HT-29 (cell line): ENCODE data around the gene TPSG1. TPM values are rescaled to one million over a fixed set of nuclear protein-coding genes. Genes with fewer than 3 reads are reported as not detected.
"Not testable (repeated sequence)": the region's sequence is repeated elsewhere in the genome, so short reads cannot be mapped to it uniquely, and the experiment has no call there.

ENCODE experiments used
- DNase-seq: peaks from one replicate; pipeline ENCODE4 v3.0.0-alpha.2; 2015; ENCODE audit warnings: low spot score
- total RNA-seq: library from RNA; depleted of rRNA; stranded (reverse); fragments of >200 nt; shearing (Covaris generic); gene quantifications from 2 replicates; pipeline ENCODE4 v1.2.3, GENCODE V29; 2014

The TPSG1 gene
- total RNA-seq, 1 experiment from 2014 or later: 0.31 TPM

- no peak for DNase-seq
These were observed 31.8 kb upstream of the TPSG1 start for GRCh38 chr16:1256874-1257322.

GRCh38 chr16:1256296-1256873 is 31.3 kb upstream of the TPSG1 start:
- DNase-seq: not testable (repeated sequence)

DNA sequence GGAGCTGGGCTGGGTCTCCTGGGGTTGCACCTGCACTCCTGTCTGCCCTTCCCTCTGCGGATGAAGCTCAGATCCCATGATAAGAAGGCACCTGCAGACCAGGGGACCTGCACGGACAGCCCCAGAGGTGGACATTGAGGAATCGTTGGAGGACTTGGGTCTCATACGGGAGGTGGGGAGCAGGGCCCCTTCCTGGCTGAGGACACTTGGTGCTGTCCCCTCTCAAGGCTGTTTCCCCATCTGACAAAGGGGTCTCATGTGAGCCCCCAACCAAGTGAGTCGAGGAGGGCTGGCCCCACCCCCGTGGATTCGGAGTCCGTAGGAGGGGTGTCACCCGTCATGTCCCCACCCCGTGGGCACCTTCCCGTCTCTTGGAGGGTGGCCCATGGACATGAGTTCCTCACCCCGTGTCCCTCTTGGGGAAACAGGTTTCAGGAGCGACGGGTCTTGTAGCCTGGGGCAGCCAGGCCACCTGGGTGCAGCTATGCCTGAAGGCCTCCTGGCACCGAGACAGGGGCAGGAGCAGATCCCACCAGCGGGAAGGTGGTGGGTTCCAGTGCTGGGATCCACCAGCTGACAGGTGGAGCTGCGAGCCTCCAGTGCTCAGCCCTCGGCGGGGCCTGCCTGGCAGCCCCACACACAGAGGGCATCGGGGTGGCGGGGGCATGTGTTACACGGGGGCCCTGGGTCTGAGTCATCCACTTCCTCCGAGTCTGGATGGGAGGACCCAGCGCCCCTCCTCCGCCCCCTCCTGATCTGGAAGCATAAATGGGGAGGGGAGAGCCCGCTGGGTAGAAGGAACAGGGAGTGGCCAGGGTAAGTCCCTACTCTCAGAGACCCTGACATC is 30.4 kb upstream of the TPSG1 start, which contains the start of gene TPSD1:
TPSD1 (plus strand) TSS at position 794 of the 847 bp plus-strand sequence. CDS start 212 bp downstream, outside the sequence.
- not testable (repeated sequence) for DNase-seq

DNA sequence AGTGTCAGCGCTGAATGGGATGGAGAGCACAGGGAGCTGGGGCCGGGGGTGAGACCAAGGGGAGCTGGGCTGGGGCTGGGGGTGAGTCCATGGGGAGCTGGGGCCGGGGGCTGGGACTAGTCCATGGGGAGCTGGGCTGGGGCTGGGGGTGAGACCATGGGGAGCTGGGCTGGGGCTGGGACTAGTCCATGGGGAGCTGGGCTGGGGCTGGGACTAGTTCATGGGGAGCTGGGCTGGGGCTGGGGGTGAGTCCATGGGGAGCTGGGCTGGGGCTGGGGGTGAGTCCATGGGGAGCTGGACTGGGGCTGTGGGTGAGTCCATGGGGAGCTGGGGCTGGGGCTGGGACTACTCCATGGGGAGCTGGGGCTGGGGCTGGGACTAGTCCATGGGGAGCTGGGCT is 29.8 kb upstream of the TPSG1 start:
- DNase-seq: not testable (repeated sequence)

DNA sequence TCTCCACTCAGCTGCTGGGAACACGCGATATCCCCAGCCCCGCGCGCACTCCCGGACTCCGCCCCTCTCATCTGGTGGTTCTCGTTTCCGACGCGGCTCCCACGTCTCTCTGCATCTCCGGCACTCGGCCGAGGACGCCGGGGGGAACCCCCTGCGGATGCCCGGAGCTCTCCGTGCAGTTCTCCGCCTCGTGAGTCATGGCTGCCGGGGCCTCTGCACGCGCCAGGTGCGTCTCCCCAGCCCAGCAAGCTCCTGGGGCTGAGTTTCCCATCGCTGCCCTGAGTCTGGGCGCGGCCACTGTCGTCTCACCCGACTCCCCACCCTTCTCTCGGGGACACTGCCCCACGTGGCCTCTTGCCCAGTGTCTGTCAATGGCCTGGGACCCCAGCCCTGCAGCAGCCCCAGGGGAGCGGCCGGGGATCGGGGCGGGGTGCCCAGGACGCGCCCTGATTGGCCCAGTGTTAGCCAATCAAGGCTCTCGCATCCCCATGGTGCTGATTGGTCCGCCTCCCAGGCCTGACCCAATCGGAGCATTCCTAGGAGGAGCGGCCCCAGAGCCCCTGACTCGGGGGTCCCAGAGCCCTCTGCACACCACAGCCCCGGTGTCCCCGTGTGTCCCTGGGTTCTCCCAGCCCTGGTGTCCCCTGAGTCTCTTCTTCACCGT is 28.8 kb upstream of the TPSG1 start:
- DNase-seq: not testable (repeated sequence)

GRCh38 chr16:1249031-1249755 is 24.1 kb upstream of the TPSG1 start:
- not testable (repeated sequence) for DNase-seq

DNA sequence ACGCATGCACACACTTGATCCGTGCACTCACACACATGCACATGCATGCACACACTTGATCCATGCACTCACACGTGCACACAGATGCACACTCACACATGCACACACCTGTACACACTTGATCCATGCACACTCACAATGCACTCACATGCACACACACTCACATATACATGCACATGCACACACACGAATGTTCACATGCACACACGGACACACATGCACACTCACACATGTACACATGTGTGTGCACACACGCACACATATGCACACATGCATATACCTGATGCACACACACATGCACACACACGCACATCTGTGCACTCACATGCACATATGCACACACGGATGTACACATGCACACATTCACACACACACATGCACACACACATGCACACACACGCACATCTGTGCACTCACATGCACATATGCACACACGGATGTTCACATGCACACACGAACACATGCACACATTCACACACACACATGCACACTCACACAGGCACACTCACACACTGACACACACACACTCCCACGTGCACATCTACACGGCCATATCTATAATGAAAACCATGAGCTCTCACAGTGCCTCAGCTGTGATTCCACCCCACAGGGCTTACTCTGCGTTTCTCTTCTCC is 23.0 kb upstream of the TPSG1 start:
- not testable (repeated sequence) for DNase-seq

GRCh38 chr16:1245452-1246020 is 20.5 kb upstream of the TPSG1 start:
- no peak for DNase-seq

GRCh38 chr16:1244881-1245280 is 19.8 kb upstream of the TPSG1 start:
- DNase-seq: no peak

DNA sequence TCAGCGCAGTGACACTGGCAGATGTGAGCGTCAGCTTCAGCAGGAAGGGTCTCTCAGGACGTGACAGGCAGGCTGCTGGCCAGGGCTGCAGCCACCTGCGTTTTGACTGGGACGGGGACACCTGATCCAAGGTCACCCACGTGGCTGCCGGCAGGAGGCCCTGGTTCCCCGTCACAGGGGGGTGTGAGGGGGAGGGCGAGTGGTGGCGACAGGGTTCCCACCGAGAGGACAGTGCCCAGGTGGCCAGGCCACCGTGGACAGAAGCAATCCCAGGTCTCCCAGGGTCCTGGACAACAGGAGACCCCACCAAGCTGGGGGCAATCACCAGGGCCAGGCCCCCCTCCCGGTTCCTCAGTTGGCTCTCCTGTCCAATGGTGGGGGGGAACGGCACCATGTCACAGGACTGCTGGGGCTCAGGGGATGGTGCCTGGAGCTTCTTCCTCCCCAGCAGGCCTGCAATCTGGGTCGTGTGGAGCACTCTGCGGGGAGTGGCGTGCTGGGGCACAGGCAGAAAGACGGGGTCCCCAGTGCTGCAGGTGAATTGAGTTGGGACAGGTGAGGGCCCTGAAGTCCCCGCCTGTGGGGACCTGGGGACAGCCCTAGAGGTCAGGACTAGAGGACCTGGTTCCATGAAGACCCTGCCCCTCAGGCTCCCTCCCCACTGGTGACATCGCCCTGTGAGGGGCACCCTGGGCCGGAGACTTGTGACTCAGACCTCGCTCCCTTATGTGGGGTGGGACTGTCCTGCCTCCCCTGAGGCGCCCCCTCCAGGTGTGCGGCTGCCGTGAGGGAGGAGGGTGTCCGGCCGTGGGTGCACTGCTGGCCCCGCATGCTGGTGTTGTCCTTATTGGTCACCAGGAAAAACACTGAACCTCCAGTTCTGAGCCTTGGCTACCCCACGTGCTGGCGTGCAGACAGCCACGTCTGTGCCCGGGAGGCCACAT is 19.1 kb upstream of the TPSG1 start:
- DNase-seq: not testable (repeated sequence)

DNA sequence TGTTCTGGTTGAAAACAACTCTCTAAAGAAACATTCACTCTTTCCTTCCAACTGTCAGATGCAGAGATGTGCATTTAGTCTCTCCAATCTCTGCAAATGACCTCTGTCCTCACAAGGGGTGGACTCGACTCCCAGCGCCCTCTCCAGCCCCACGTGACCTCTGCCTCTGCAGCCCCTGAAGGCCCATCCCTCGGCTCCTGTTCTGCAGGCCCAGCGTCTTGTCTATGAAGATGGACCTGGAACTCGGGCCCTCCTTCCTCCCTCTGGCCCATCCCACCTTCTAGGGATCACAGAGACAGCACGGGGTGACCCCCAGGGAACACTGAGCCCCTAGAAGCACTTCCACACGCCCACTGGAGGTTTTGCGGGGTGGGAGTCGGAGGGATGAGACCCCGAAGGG is 18.3 kb upstream of the TPSG1 start:
- DNase-seq: not testable (repeated sequence)

DNA sequence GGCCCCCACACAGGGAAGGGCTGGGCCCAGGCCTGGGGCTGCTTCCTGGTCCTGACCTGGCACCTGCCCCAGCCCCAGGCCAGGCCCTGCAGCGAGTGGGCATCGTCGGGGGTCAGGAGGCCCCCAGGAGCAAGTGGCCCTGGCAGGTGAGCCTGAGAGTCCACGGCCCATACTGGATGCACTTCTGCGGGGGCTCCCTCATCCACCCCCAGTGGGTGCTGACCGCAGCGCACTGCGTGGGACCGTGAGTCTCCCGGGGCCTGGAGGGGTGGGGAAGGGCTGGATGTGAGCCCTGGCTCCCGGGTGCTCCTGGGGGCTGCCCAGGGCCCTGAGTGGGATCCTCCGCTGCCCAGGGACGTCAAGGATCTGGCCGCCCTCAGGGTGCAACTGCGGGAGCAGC is 16.0 kb upstream of the TPSG1 start:
- not testable (repeated sequence) for DNase-seq

DNA sequence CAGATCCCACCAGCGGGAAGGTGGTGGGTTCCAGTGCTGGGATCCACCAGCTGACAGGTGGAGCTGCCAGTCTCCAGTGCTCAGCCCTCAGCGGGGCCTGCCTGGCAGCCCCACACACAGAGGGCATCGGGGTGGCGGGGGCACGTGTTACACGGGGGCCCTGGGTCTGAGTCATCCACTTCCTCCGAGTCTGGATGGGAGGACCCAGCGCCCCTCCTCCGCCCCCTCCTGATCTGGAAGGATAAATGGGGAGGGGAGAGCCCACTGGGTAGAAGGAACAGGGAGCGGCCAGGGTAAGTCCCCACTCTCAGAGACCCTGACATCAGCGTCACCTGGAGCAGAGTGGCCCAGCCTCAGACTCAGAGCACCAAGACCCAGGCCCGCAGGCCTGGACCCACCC is 15.4 kb upstream of the TPSG1 start, which contains the start of gene TPSAB1:
TPSAB1 (plus strand) TSS at position 270 of the 400 bp plus-strand sequence. CDS start 234 bp downstream, outside the sequence.
- not testable (repeated sequence) for DNase-seq

DNA sequence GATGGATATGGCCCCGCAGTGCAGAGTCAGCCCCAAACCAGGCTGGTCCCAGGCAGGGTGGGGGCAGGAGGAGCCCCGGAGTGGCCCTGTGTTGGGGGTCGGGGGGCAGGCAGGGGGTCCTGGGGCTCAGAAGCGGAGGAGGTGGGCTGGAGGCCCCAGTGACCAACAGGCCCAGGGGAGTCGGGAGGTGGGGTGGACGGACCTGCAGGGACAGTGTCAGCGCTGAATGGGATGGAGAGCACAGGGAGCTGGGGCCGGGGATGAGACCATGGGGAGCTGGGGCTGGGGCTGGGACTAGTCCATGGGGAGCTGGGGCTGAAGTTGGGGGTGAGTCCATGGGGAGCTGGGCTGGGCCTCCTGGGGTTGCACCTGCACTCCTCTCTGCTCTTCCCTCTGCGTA is 14.5 kb upstream of the TPSG1 start:
- DNase-seq: not testable (repeated sequence)

GRCh38 chr16:1238909-1239308 is 13.8 kb upstream of the TPSG1 start:
- not testable (repeated sequence) for DNase-seq

DNA sequence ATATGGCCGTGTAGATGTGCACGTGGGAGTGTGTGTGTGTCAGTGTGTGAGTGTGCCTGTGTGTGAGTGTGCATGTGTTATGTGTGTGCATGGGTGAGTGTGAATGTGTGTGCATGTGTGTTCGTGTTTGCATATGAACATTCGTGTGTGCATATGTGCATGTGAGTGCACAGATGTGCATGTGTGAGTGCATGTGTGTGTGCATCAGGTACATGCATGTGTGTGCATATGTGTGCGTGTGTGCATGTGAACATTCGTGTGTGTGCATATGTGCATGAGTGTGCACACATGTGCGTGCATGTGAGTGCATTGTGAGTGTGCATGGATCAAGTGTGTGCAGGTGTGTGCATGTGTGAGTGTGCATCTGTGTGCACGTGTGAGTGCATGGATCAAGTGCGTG is 12.9 kb upstream of the TPSG1 start:
- DNase-seq: no peak

GRCh38 chr16:1236659-1237058 is 11.6 kb upstream of the TPSG1 start:
- not testable (repeated sequence) for DNase-seq

- DNase-seq: not testable (repeated sequence)
These were observed 7.1 kb upstream of the TPSG1 start for GRCh38 chr16:1232049-1232748.

DNA sequence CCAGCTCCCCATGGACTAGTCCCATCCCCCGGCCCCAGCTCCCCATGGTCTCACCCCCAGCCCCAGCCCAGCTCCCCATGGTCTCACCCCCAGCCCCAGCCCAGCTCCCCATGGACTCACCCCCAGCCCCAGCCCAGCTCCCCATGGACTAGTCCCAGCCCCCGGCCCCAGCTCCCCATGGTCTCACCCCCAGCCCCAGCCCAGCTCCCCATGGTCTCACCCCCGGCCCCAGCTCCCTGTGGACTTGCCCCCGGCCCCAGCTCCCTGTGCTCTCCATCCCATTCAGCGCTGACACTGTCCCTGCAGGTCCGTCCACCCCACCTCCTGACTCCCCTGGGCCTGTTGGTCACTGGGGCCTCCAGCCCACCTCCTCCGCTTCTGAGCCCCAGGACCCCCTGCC is 6.2 kb upstream of the TPSG1 start:
- DNase-seq: not testable (repeated sequence)
